Fibroblast of villous mesenchyme (primary cell): ENCODE measurements around the gene GXYLT1. TPM values are rescaled to one million over a fixed set of nuclear protein-coding genes. Genes with fewer than 3 reads are reported as not detected.
"Not testable (repeated sequence)": the region's sequence is repeated elsewhere in the genome, so short reads cannot be mapped to it uniquely, and the experiment has no call there.

ENCODE experiments used
- DNase-seq: peaks from one replicate; pipeline ENCODE4 v3.0.0-alpha.2; 2010; ENCODE audit warnings: low read depth
- H3K4me3 ChIP-seq: 2 replicates; pipeline ENCODE4 v1.5.1; 2011; ENCODE audit warnings: low read depth, mild to moderate bottlenecking, low read length
- total RNA-seq: library from RNA; depleted of rRNA; stranded (reverse); fragments of >200 nt; gene quantifications from 2 replicates; pipeline ENCODE4 v1.2.3, GENCODE V29; 2012
- TF ChIP-seq, protein P1 (sequence below): IDR thresholded peaks from 2 replicates; pipeline ENCODE4 v1.5.1; 2012; ENCODE audit warnings: low read depth, mild to moderate bottlenecking, low read length; ENCODE audit not compliant: insufficient read depth

Gene GXYLT1, protein sequence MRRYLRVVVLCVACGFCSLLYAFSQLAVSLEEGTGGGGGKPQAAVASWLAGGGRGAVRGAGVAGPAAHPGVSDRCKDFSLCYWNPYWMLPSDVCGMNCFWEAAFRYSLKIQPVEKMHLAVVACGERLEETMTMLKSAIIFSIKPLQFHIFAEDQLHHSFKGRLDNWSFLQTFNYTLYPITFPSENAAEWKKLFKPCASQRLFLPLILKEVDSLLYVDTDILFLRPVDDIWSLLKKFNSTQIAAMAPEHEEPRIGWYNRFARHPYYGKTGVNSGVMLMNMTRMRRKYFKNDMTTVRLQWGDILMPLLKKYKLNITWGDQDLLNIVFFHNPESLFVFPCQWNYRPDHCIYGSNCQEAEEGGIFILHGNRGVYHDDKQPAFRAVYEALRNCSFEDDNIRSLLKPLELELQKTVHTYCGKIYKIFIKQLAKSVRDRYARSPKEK
- 11.0 and 22.0 TPM in 2 replicates for total RNA-seq

DNA sequence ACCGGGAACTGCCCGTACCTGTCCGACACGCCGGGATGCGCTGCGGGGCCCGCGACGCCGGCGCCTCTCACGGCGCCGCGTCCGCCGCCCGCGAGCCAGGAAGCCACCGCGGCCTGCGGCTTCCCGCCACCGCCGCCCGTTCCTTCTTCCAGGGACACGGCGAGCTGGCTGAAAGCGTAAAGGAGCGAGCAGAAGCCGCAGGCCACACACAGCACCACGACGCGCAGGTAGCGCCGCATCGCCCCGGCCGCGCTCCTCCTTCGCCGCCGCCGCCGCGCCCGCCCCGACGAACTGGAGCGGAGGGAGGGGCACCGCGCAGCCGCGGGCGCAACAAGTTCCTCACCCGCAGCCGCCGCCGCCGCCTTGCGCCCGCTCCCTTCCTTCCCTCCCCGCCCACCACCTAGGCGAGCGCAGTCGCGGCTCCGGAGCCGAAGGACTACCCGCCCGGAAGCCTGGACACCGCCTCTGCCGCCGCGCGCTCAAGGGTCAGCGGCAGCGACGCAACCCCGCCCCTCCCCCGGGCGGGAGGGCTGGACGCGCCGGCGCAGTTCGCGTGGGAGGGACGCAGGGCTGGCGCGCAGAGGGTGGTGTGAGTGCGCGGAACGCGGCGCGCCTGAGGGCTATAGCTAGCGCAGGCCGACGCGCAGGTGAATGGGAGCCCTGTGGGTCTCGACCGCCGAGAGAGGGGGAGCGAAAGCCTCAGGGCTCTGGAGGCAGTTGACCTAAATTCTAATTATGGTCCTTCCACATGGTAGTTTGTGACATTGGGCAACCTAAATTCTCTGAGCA is at the start of gene GXYLT1:
GXYLT1 (minus strand) TSS at position 467 of the 789 bp plus-strand sequence; CDS start at position 239, 228 bp downstream.
- TF ChIP-seq, protein P1, sequence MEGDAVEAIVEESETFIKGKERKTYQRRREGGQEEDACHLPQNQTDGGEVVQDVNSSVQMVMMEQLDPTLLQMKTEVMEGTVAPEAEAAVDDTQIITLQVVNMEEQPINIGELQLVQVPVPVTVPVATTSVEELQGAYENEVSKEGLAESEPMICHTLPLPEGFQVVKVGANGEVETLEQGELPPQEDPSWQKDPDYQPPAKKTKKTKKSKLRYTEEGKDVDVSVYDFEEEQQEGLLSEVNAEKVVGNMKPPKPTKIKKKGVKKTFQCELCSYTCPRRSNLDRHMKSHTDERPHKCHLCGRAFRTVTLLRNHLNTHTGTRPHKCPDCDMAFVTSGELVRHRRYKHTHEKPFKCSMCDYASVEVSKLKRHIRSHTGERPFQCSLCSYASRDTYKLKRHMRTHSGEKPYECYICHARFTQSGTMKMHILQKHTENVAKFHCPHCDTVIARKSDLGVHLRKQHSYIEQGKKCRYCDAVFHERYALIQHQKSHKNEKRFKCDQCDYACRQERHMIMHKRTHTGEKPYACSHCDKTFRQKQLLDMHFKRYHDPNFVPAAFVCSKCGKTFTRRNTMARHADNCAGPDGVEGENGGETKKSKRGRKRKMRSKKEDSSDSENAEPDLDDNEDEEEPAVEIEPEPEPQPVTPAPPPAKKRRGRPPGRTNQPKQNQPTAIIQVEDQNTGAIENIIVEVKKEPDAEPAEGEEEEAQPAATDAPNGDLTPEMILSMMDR: no peak
- DNase-seq: peak; percentile 95
- peak within 1 kb of the TSS; percentile 77 for H3K4me3 ChIP-seq

DNA sequence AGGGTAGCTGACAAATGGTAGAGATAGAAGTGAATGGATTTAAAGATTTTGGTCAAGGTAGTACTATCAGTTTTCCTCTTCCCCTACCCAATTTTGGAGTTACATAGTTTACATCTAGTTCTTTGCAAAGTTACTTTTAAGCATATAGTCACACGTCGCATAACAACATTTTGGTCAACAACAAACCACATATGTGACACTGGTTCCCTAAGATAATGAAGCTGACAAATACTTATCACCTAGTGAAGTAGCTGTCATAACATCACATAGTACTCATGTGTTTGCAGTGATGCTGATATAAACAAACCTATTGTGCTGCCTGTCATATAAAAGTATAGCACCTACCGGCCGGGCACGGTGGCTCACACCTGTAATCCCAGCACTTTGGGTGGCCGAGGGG is 48.0 kb upstream of the GXYLT1 start:
- no peak overlapping the region for H3K4me3 ChIP-seq
- no peak for DNase-seq
- TF ChIP-seq, protein P1: no peak

DNA sequence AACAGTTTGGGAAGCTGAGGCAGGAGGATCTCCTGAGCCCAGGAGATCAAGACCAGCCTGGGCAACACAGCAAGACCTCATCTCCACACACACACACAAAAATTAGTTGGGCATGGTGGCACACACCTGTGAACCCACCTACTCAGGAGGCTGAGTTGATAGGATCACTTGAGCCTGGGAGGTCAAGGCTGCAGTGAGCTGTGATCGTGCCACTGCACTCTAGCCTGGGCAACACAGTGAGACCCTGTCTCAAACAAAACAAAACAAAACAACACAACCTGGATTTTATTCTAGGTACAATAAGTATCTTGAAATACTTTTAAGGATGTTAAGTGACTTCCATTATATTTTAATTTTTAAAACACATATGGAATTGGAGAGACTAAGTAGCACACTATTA is 47.6 kb upstream of the GXYLT1 start:
- H3K4me3 ChIP-seq: no peak overlapping the region
- TF ChIP-seq, protein P1: no peak
- no peak for DNase-seq

DNA sequence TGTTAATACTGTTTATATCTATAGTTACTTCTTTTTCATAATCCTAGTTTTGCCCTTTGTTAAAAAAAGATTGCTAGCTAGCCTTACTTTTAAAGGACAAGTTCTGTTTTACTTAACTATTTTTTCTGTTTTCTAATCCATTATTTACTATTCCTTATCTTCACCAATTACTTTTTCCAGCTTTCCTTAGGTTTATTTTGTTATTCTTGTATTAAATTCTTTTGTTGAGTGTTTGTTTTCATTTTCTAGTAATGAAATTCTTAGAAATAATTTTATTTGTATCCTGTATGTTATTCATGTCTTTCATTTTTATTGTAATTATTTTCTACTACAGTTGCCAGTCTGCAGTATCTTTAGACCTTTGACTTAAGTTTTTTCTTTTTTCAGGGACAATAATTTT is 45.7 kb upstream of the GXYLT1 start:
- no peak overlapping the region for H3K4me3 ChIP-seq
- TF ChIP-seq, protein P1: no peak
- DNase-seq: no peak

DNA sequence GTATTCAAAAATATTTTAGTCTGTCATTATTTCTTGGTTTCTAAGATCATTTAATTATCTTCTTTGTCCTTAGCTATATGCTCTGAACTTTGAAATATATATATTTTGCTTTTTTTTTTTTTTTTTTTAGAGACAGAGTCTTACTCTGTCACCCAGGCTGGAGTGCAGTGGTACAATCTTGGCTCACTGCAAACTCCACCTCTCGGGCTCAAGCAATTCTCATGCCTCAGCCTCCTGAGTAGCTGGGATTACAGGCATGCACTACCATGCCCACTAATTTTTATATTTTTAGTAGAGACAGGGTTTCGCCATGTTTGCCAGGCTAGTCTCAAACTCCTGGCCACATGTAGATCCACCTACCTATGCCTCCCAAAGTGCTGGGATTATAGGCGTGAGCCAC is 43.6 kb upstream of the GXYLT1 start:
- H3K4me3 ChIP-seq, DNase-seq: not testable (repeated sequence)

DNA sequence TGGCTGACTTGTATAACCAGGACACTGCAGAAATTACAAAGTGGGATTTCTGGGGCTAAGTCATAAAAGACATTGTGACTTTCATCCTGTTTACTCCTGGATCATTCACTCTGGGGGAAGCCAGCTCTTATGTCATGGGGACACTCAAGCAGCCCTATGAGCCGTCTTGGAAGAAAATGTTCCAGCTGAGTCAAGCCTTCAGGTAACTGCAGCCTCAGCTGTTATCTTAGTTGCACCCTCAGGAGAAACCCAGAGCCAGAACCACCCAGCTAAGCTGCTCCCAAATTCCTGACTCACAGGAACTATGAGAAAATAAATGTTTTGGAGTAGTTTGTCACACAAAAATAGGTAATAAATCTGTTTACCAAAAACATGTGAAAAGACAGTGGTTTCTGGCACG is 43.1 kb upstream of the GXYLT1 start:
- DNase-seq: peak; percentile 9
- TF ChIP-seq, protein P1: no peak
- H3K4me3 ChIP-seq: no peak overlapping the region

DNA sequence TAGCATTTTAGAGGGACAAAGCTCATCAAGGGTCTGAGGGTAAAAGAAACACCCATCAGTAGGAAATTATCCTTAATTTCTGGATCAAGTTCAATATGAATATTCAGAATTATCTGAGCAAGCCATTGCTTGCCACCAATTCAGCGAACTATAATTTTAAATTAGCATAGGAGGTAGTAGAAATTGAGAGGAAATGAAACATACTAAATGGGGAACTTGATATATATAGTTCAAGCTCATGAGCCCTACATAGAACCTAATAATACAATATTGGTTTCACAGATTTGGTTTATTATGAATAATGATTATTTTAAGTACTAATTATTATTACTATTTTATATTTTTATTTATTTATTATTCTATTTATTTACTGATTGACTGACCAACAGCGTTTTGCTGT is 42.1 kb upstream of the GXYLT1 start:
- H3K4me3 ChIP-seq: no peak overlapping the region
- DNase-seq: no peak
- TF ChIP-seq, protein P1: no peak
